H4 (cell line): ENCODE measurements around the gene PDK1. TPM values are rescaled to one million over a fixed set of nuclear protein-coding genes. Genes with fewer than 3 reads are reported as not detected.
A peak's percentile ranks its signal among the peaks of the same experiment; 100 is the strongest.

Source experiments
- DNase-seq: peaks from one replicate; pipeline ENCODE4 v3.0.0-alpha.2; 2015; ENCODE audit warnings: low spot score
- total RNA-seq: library from RNA; depleted of rRNA; stranded (reverse); fragments of >200 nt; shearing (Covaris generic); gene quantifications from 2 replicates; pipeline ENCODE4 v1.2.3, GENCODE V29; 2014; rRNA removed

Gene PDK1
- total RNA-seq, 1 experiment from 2014 or later, result 9.1 TPM

DNA sequence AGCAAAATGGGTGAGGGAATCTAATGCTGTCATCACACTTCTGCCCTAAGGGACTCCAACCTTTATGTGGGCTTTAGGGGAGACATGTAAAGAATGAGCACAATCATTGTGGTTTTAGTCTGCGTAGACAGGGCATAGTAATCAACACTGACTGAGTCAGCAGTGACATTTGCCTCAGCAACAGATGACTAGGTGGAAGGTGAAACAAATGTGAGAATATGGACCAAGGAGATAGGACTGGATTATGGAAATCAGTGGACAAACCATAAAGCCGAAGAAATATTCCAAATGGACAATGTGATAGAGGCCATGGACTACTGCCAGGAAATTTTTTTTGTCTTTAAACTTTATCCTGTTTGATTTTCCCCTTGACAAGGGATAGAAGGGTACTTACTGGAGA, 83.9 kb downstream of the PDK1 start:
- DNase-seq, result peak; percentile 89

DNA sequence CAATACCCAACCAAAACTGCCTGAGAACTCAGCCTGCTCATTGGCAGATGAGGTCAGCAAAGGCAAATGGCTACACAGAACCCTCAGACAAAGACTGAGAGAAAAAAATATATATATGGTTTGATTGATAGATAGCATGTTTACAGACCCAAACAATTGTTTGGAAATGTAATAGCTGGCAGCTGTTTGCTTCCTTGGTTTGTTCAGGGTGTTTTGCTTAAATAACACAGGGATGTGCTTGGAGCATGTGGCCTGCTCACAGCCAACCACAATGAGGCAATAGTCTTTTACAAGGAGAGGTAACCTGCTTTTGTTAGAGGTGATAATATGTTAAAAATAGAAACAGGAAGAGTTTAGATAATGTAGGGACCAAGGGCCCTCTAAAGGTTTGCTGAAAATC, 84.5 kb downstream of the PDK1 start:
- peak; percentile 53 for DNase-seq

DNA sequence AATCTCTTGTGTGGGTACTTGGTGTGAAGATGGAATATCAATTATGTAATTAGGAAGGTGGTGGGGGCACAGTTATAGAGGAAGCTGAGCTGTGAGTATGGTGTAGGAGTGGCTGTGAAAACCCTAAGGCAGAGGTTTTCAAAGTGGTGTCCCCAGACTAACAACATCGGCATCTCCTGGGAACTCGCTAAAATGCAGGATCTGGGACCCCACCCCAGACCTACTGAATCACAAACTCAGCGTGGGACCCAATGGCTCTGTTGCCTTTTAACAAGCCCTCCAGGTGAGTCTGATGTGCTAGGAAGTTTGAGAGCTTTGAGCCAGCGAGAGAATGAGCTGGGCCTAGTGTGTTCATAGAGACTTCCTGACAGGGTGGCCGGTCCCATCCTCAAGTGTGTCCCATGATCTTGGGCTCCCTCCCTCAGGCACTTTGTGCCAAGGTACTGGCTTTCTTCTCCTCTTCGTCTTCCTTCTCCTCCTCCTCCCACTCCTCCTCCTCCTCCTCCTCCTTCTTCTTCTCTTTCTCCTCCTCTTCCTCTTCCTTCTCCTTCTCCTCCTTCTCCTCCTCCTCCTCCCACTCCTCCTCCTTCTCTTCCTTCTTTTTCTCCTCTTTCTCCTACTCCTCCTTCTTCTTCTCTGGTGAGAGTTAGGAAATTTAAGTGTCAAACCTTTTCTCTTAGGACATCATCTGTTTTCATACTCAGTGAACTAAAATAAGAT, 86.6 kb downstream of the PDK1 start:
- no peak for DNase-seq

DNA sequence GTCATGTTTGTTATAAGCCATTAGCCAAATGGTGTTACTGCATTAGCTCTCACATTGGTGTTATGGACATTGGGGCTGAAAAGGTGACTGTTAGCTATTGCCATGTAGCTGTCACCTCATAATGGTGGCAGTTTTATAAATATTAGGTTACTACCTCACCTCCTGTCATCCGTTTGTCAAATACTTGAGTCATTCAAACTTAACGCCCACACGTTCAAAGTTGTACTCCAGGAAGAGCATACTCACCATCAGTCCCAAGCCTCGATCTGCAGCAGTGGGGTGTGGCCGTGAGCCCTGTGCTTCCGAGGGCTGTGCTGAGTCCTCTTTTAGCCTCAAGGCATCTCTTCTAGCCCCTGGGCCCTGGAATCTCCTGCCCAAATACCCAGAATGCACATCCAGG, 87.3 kb downstream of the PDK1 start:
- peak; percentile 17 for DNase-seq

DNA sequence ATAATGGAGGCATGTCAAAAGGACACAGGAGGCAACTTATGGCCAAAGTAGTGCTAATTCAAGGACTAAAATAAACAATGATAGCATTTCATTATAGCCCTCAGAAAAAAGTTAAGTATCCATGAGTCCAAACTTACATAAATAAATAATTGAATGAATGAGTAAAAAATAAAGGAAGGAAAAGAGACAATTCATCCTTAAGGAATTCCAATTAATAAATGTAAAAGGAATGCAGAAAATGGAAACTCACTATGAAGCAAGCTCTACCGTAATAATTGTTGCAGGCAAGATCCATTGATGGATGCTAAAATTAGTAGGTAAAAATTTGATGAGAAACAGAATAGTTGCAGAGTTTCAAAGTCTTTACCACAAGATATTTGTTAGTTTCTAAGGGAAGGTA, 91.5 kb downstream of the PDK1 start:
- no peak for DNase-seq

DNA sequence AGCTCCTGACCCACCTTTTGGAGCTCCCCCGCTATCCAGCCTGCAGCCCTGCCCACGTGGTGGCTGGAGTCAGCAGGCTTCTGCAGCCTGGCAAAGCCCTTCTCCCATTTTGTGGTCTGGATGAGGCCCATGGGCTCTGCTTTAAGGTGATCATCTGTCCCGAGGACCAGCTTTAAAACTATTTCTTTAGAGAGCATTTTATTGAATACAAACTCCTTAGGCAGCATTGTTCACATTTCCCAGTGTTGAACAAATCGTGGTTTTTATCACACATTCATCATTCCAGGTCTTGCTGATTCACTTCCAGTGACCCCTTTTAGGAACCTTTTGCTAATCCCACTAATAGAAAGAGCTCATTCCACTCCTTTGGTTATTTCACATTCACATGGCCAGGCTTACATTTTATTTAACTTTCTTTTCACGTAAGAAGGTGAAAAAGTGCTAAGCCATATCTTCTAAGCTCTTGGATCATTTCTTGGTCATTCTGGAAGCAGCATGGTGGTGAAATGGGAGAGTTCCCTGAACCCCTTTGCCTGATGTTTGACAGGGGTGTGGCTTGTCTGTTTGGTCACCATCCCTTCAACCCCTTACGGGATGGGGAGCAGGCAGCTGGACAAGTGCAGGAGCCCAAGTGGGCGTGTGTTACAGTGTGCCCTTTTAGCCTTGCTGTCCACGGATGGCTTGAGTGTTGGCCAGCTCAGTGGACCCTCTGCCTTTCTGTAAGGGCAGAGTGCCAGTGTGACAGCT, 99.4 kb downstream of the PDK1 start:
- peak; percentile 65 for DNase-seq

DNA sequence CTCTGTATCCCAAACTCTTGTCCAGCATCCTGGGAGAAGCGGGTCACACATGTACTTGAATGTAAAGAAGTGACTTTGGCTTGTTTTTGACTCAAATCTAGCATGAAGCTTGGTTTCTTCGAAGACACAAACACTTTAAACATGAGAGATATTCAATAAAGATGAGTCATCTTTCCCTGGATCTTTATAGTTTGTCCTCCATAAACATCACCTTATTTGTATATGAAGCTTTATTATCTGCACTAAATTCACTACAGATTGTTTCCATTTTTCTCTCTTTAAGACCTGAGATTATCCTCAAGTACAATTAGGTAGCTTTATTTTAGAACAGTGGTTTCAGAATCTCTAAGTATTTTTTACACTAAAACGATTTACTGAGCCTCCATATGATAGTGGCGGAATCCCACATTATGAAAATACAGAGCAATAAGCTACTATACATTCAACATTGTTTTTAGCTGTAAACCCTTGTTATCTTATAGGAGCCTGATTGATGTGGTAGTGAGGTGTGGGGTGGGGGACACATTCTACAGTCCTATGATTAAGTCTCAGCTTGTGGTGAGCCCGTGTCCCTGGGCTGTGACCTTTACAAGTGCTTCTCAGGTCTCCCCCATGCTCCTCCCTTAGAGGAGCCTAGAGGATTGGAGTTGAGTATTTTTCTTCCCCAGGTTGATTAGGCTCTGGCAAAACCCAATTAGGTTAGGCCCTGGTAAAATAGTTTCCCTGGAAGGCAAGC, 100.1 kb downstream of the PDK1 start:
- no peak for DNase-seq

Other genes with a start within 250 kb of the PDK1 start
- gene ITGA6, start 128.5 kb upstream of the PDK1 start, total RNA-seq, result 26.8 and 29.1 TPM in 2 replicates
- gene RAPGEF4, start 179.8 kb downstream of the PDK1 start, total RNA-seq, result 0.72 and 1.7 TPM in 2 replicates